Left renal pelvis (tissue), 4 donors: ENCODE results near the gene RCSD1. TPM values are rescaled to one million over a fixed set of nuclear protein-coding genes. Genes with fewer than 3 reads are reported as not detected.

Experiments
- DNase-seq, 4 donors: peaks; one replicate each; pipeline ENCODE4 v3.0.0-alpha.2; 2013; ENCODE audit warnings: low read depth in 4 of 4, low spot score in 3 of 4
- polyA plus RNA-seq, 4 donors: library from polyadenylated mRNA; unstranded; fragments of 120-200 nt; gene quantifications; one replicate each; pipeline ENCODE4 v1.2.1, GENCODE V29; 2013; ENCODE audit not compliant: insufficient read length in 4 of 4

The RCSD1 gene
- polyA plus RNA-seq, 4 donors = 8.4 to 14.1 (median 12.9) TPM

GRCh38 chr1:167663002-167663772 is 33.2 kb downstream of the RCSD1 start:
- DNase-seq = no peak

GRCh38 chr1:167665469-167665868 is 35.4 kb downstream of the RCSD1 start:
- DNase-seq = no peak

GRCh38 chr1:167666416-167666815 is 36.4 kb downstream of the RCSD1 start:
- no peak for DNase-seq

- no peak for DNase-seq
Measured at GRCh38 chr1:167667536-167667935, 37.5 kb downstream of the RCSD1 start.

- no peak for DNase-seq
Measured at GRCh38 chr1:167668108-167668507, 38.1 kb downstream of the RCSD1 start.

GRCh38 chr1:167669209-167670124 is 39.4 kb downstream of the RCSD1 start:
- no peak for DNase-seq

GRCh38 chr1:167670563-167670962 is 40.5 kb downstream of the RCSD1 start:
- DNase-seq = no peak

GRCh38 chr1:167671727-167672511 is 41.9 kb downstream of the RCSD1 start:
- no peak for DNase-seq

GRCh38 chr1:167672831-167673230 is 42.8 kb downstream of the RCSD1 start:
- DNase-seq = no peak

- DNase-seq = no peak
Measured at GRCh38 chr1:167673265-167673664, 43.2 kb downstream of the RCSD1 start.

GRCh38 chr1:167674156-167674555 is 44.1 kb downstream of the RCSD1 start:
- no peak for DNase-seq

GRCh38 chr1:167675440-167675839 is 45.4 kb downstream of the RCSD1 start:
- no peak for DNase-seq

- DNase-seq = no peak
Measured at GRCh38 chr1:167676205-167676915, 46.3 kb downstream of the RCSD1 start.

GRCh38 chr1:167676916-167677848 is 47.1 kb downstream of the RCSD1 start:
- no peak for DNase-seq

- DNase-seq = no peak
Measured at GRCh38 chr1:167678422-167678821, 48.4 kb downstream of the RCSD1 start.

- no peak for DNase-seq
Measured at GRCh38 chr1:167678838-167679237, 48.8 kb downstream of the RCSD1 start.

GRCh38 chr1:167679714-167680113 is 49.7 kb downstream of the RCSD1 start:
- DNase-seq = no peak

GRCh38 chr1:167681024-167681423 is 51.0 kb downstream of the RCSD1 start:
- no peak for DNase-seq

GRCh38 chr1:167681451-167682098 is 51.5 kb downstream of the RCSD1 start:
- DNase-seq = no peak
